GM23338 (cell line): ENCODE measurements around the gene LRP10. TPM values are rescaled to one million over a fixed set of nuclear protein-coding genes. Genes with fewer than 3 reads are reported as not detected.

Experiments used
- ATAC-seq: fragments of 200-7000 bp; cut with Tn5 transposase; 3 replicates; pipeline ENCODE4 v1.9.1; 2020
- DNase-seq: peaks from one replicate; pipeline ENCODE4 v3.0.0-alpha.2; 2015; ENCODE audit warnings: low spot score
- H2AFZ ChIP-seq: fragments of 200-600 bp; sonication (generic); 2 replicates; pipeline ENCODE4 v1.8.0; 2016; ENCODE audit warnings: antibody characterized with exemption, mild to moderate bottlenecking, moderate library complexity
- H3F3A ChIP-seq: fragments of 200-600 bp; sonication (generic); replicated peaks from 2 replicates; pipeline ENCODE4 v1.8.0; 2017; ENCODE audit warnings: antibody characterized with exemption, mixed run types, low read depth
- H3K27ac ChIP-seq: fragments of 200-600 bp; sonication (generic); 2 replicates; pipeline ENCODE4 v1.6.1; 2016; ENCODE audit warnings: low read depth
- H3K27me3 ChIP-seq: fragments of 200-600 bp; sonication (generic); 2 replicates; pipeline ENCODE4 v1.8.0; 2016; ENCODE audit warnings: mild to moderate bottlenecking, mixed run types, moderate library complexity; ENCODE audit not compliant: insufficient read depth
- H3K36me3 ChIP-seq: fragments of 200-600 bp; sonication (generic); 2 replicates; pipeline ENCODE4 v1.8.0; 2016; ENCODE audit warnings: mild to moderate bottlenecking; ENCODE audit not compliant: insufficient read depth
- H3K4me1 ChIP-seq: fragments of 200-600 bp; sonication (generic); 2 replicates; pipeline ENCODE4 v1.8.0; 2016; ENCODE audit warnings: mild to moderate bottlenecking, moderate library complexity; ENCODE audit not compliant: insufficient read depth
- H3K4me2 ChIP-seq: fragments of 200-600 bp; sonication (generic); 2 replicates; pipeline ENCODE4 v1.7.1; 2017; ENCODE audit warnings: mixed run types
- H3K4me3 ChIP-seq: fragments of 200-600 bp; sonication (generic); 2 replicates; pipeline ENCODE4 v1.6.1; 2016; ENCODE audit warnings: mixed run types
- H3K79me2 ChIP-seq: fragments of 200-600 bp; sonication (generic); replicated peaks from 2 replicates; pipeline ENCODE4 v1.8.0; 2017; ENCODE audit warnings: mild to moderate bottlenecking; ENCODE audit not compliant: insufficient read depth
- H3K9me2 ChIP-seq: fragments of 200-600 bp; sonication (generic); 2 replicates; pipeline ENCODE4 v1.8.0; 2017; ENCODE audit not compliant: insufficient read depth
- H4K20me1 ChIP-seq: fragments of 200-600 bp; sonication (generic); replicated peaks from 2 replicates; pipeline ENCODE4 v1.8.0; 2017; ENCODE audit warnings: mild to moderate bottlenecking; ENCODE audit not compliant: insufficient read depth
- H3K27ac Mint-ChIP-seq: 2 replicates; pipeline ENCODE4 v1.8.0; 2020; ENCODE audit warnings: inconsistent platforms, mild to moderate bottlenecking, moderate library complexity, mixed read lengths
- H3K27me3 Mint-ChIP-seq: 3 replicates; pipeline ENCODE4 v1.8.0; 2022; ENCODE audit warnings: low read depth, mild to moderate bottlenecking, moderate library complexity, mixed read lengths, inconsistent platforms; ENCODE audit not compliant: insufficient read depth, poor library complexity
- H3K36me3 Mint-ChIP-seq: 3 replicates; pipeline ENCODE4 v1.8.0; 2021; ENCODE audit warnings: low read depth, mild to moderate bottlenecking, inconsistent platforms, moderate library complexity, mixed read lengths
- H3K4me1 Mint-ChIP-seq: 3 replicates; pipeline ENCODE4 v1.8.0; 2020; ENCODE audit warnings: mild to moderate bottlenecking, inconsistent platforms, mixed read lengths
- H3K4me3 Mint-ChIP-seq: 3 replicates; pipeline ENCODE4 v1.8.0; 2021; ENCODE audit warnings: moderate library complexity, mild to moderate bottlenecking, inconsistent platforms, mixed read lengths
- H3K9me3 Mint-ChIP-seq: 3 replicates; pipeline ENCODE4 v1.8.0; 2020; ENCODE audit warnings: moderate library complexity, mild to moderate bottlenecking, inconsistent platforms, mixed read lengths
- CTCF ChIP-seq, 2 experiments: fragments of 200-600 bp in 1 of 2; sonication (generic) in 1 of 2; conservative IDR thresholded peaks; 2 replicates each; pipeline versions ENCODE4 v1.5.1 to v1.6.1; 2016 to 2017; ENCODE audit warnings: antibody characterized with exemption in 2 of 2, low read depth in 2 of 2, mild to moderate bottlenecking in 2 of 2, moderate library complexity in 1 of 2
- ETS1 ChIP-seq: IDR thresholded peaks from 2 replicates; pipeline ENCODE4 v1.6.1; 2016; ENCODE audit warnings: antibody characterized with exemption
- EZH2 ChIP-seq: fragments of 200-600 bp; sonication (generic); IDR thresholded peaks from one replicate; pipeline ENCODE4 v1.8.0; 2017; ENCODE audit warnings: antibody characterized with exemption, mild to moderate bottlenecking, low read depth; ENCODE audit not compliant: unreplicated experiment
- EZH2phosphoT487 ChIP-seq: fragments of 200-600 bp; sonication (generic); IDR thresholded peaks from one replicate; pipeline ENCODE4 v1.8.1; 2018; ENCODE audit warnings: antibody characterized with exemption; ENCODE audit not compliant: unreplicated experiment
- JUNB ChIP-seq: IDR thresholded peaks from one replicate; pipeline ENCODE4 v1.6.1; 2016; ENCODE audit warnings: antibody characterized with exemption; ENCODE audit not compliant: unreplicated experiment
- NANOG ChIP-seq: IDR thresholded peaks from 2 replicates; pipeline ENCODE4 v1.6.1; 2016; ENCODE audit warnings: antibody characterized with exemption, borderline replicate concordance
- POLR2AphosphoS5 ChIP-seq: IDR thresholded peaks from 2 replicates; pipeline ENCODE4 v1.6.1; 2016; ENCODE audit warnings: antibody characterized with exemption, low read depth
- REST ChIP-seq: IDR thresholded peaks from one replicate; pipeline ENCODE4 v1.6.1; 2018; ENCODE audit warnings: antibody characterized with exemption; ENCODE audit not compliant: unreplicated experiment
- STAT1 ChIP-seq: IDR thresholded peaks from one replicate; pipeline ENCODE4 v1.6.1; 2016; ENCODE audit warnings: antibody characterized with exemption; ENCODE audit not compliant: unreplicated experiment
- ZNF114 ChIP-seq: fragments of 250-450 bp; sonication (Bioruptor Pico); IDR thresholded peaks from 2 replicates; pipeline ENCODE4 v1.5.0; 2020; ENCODE audit warnings: mild to moderate bottlenecking, moderate library complexity
- ZNF331 ChIP-seq: fragments of 250-450 bp; sonication (Bioruptor Pico); IDR thresholded peaks from 2 replicates; pipeline ENCODE4 v1.5.0; 2020; ENCODE audit warnings: low read depth, mild to moderate bottlenecking, moderate library complexity
- ZNF462 ChIP-seq: fragments of 250-450 bp; sonication (Bioruptor Pico); IDR thresholded peaks from 2 replicates; pipeline ENCODE4 v1.5.0; 2020; ENCODE audit warnings: mild to moderate bottlenecking, moderate library complexity
- polyA plus RNA-seq: library from polyadenylated mRNA; unstranded; fragments of >200 nt; fragmentation: Nextera tagmentation; extraction: Ambion mirVana; gene quantifications from 2 replicates; pipeline ENCODE4 v1.2.1, GENCODE V29; 2016
- total RNA-seq: library from RNA; depleted of rRNA; stranded (reverse); fragments of >200 nt; shearing (Covaris generic); gene quantifications from 2 replicates; pipeline ENCODE4 v1.2.3, GENCODE V29; 2014

LRP10 gene
- total and polyA plus RNA-seq, 2 experiments from 2014 or later: 6.4 to 18.1 TPM

GRCh38 chr14:22839159-22839779 is 32.3 kb upstream of the LRP10 start:
- Histone ChIP-seq H3K36me3 (peaks cover 8% of the 10 kb centered on the region), H2AFZ (no peak overlapping the region), H4K20me1 (no peaks in the 10 kb centered on the region), H3K4me1 (peaks cover 23% of the 10 kb centered on the region), H3K27me3 (no peaks in the 10 kb centered on the region), H3F3A (peaks cover 18% of the 10 kb centered on the region), H3K4me2 (peak overlapping the region; percentile 97), H3K27ac (no peak overlapping the region), H3K9me2 (no peaks in the 10 kb centered on the region), H3K79me2 (peaks cover 26% of the 10 kb centered on the region), H3K4me3 (peak overlapping the region; percentile 95; the same call in 1 of the 2 replicates)
- TF ChIP-seq ZNF462 (CRISPR knock-in tag) (no peak), EZH2phosphoT487 (no peak), REST (no peak), EZH2 (no peak), JUNB (no peak), ZNF331 (no peak), NANOG (no peak), POLR2AphosphoS5 (no peak), CTCF (conservative IDR thresholded peaks at IDR 0.05; ENCODE audit: low read depth in 2 of 2) (no peak), ETS1 (no peak), STAT1 (no peak), ZNF114 (no peak)
- no peak; the same call in 2 of the 3 replicates for ATAC-seq
- Mint-ChIP-seq H3K36me3 (peaks cover 43% of the 10 kb centered on the region), H3K27me3 (peaks cover 16% of the 10 kb centered on the region), H3K9me3 (no peaks in the 10 kb centered on the region), H3K4me3 (peak overlapping the region; percentile 94), H3K4me1 (peaks cover 39% of the 10 kb centered on the region), H3K27ac (peak overlapping the region; percentile 85)
- no peak for DNase-seq
